Sigmoid colon (tissue), 4 donors: ENCODE results near the gene TUBB6.

Experiments used
- EP300 ChIP-seq, 4 donors: sonication (generic); formaldehyde crosslinking; IDR thresholded peaks; one replicate each; pipeline ENCODE4 v1.6.1; 2017; ENCODE audit warnings: antibody characterized with exemption in 4 of 4
- POLR2A ChIP-seq, 2 donors: fragments of 450-650 bp; IDR thresholded peaks; one replicate each; pipeline ENCODE4 v1.6.1; 2016; ENCODE audit warnings: antibody characterized with exemption in 2 of 2, mild to moderate bottlenecking in 2 of 2, moderate library complexity in 2 of 2
- POLR2AphosphoS5 ChIP-seq, 4 donors: sonication (generic); formaldehyde crosslinking; IDR thresholded peaks; one replicate each; pipeline ENCODE4 v1.6.1; 2017; ENCODE audit warnings: antibody characterized with exemption in 4 of 4
- TF ChIP-seq, protein P1 (sequence below), 4 experiments: fragments of 450-650 bp in 3 of 4; fragments of 200-600 bp in 1 of 4; IDR thresholded peaks; one replicate each; pipeline ENCODE4 v1.5.1; 2016 to 2019; ENCODE audit warnings: antibody characterized with exemption in 4 of 4, mild to moderate bottlenecking in 3 of 4, moderate library complexity in 2 of 4

DNA sequence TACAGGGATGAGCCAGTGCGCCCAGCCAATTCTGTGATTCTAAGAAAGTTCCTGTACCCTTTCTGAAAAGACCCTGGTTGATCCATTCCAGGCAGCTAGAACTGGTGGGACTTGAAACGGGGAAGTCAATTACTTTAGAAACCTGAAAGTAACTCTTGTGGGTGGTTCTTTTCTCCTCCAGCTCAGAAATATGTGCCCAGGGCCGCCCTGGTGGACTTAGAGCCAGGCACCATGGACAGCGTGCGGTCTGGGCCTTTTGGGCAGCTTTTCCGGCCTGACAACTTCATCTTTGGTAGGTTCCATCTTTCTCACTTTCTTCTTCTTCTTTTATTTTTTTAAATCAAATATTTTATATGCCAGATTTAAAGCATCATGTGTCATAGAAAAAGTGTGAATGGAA is 2.7 kb downstream of the TUBB6 start:
- TF ChIP-seq POLR2A (IDR thresholded peaks at IDR 0.05) (no peak), EP300 (IDR thresholded peaks at IDR 0.05) (no peak), POLR2AphosphoS5 (IDR thresholded peaks at IDR 0.05) (no peak)
- TF ChIP-seq, protein P1, sequence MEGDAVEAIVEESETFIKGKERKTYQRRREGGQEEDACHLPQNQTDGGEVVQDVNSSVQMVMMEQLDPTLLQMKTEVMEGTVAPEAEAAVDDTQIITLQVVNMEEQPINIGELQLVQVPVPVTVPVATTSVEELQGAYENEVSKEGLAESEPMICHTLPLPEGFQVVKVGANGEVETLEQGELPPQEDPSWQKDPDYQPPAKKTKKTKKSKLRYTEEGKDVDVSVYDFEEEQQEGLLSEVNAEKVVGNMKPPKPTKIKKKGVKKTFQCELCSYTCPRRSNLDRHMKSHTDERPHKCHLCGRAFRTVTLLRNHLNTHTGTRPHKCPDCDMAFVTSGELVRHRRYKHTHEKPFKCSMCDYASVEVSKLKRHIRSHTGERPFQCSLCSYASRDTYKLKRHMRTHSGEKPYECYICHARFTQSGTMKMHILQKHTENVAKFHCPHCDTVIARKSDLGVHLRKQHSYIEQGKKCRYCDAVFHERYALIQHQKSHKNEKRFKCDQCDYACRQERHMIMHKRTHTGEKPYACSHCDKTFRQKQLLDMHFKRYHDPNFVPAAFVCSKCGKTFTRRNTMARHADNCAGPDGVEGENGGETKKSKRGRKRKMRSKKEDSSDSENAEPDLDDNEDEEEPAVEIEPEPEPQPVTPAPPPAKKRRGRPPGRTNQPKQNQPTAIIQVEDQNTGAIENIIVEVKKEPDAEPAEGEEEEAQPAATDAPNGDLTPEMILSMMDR (IDR thresholded peaks at IDR 0.05): no peak
